HCT116 (cell line): ENCODE measurements around the gene TMC3.

Experiments
- CTCF ChIP-seq, 3 experiments: fragments of 200-600 bp in 1 of 3; sonication (generic) in 1 of 3; IDR thresholded peaks in 2 of 3; conservative IDR thresholded peaks in 1 of 3; 2 replicates each; pipeline ENCODE4 v1.5.1; 2012 to 2017; ENCODE audit warnings: low read depth in 2 of 3, low read length in 2 of 3, antibody characterized with exemption in 1 of 3, borderline replicate concordance in 1 of 3, control low read depth in 1 of 3, mild to moderate bottlenecking in 1 of 3, mixed read lengths in 1 of 3, mixed run types in 1 of 3, moderate library complexity in 1 of 3; ENCODE audit not compliant: insufficient read depth in 1 of 3
- EZH2 ChIP-seq: fragments of 200-600 bp; sonication (generic); IDR thresholded peaks from 2 replicates; pipeline ENCODE4 v1.6.1; 2017; ENCODE audit warnings: antibody characterized with exemption, mixed run types
- EZH2phosphoT487 ChIP-seq: fragments of 200-600 bp; IDR thresholded peaks from 2 replicates; pipeline ENCODE4 v1.6.1; 2018; ENCODE audit warnings: antibody characterized with exemption, borderline replicate concordance
- JUND ChIP-seq: IDR thresholded peaks from 2 replicates; pipeline ENCODE4 v1.6.1; 2012
- MAX ChIP-seq: IDR thresholded peaks from 2 replicates; pipeline ENCODE4 v1.6.1; 2012
- POLR2A ChIP-seq: IDR thresholded peaks from 2 replicates; pipeline ENCODE4 v1.7.0; 2011; ENCODE audit warnings: borderline replicate concordance; ENCODE audit not compliant: insufficient read depth, insufficient read length; ENCODE audit errors: extremely low read depth
- POLR2AphosphoS5 ChIP-seq: IDR thresholded peaks from 2 replicates; pipeline ENCODE4 v1.6.1; 2011; ENCODE audit warnings: mild to moderate bottlenecking, low read depth, low read length, moderate library complexity
- REST ChIP-seq: IDR thresholded peaks from 2 replicates; pipeline ENCODE4 v1.6.1; 2012; ENCODE audit warnings: low read depth
- SP1 ChIP-seq: IDR thresholded peaks from 2 replicates; pipeline ENCODE4 v1.6.1; 2012; ENCODE audit warnings: low read depth
- TCF7L2 ChIP-seq: IDR thresholded peaks from 2 replicates; pipeline ENCODE4 v1.7.0; 2011; ENCODE audit warnings: borderline replicate concordance, inconsistent platforms; ENCODE audit not compliant: insufficient read depth, insufficient read length; ENCODE audit errors: extremely low read depth
- YY1 ChIP-seq: IDR thresholded peaks from 2 replicates; pipeline ENCODE4 v1.6.1; 2011; ENCODE audit warnings: low read length, low read depth, moderate library complexity, mild to moderate bottlenecking; ENCODE audit not compliant: insufficient replicate concordance; ENCODE audit errors: extremely low read depth
- ZFX ChIP-seq: fragments of 450-650 bp; IDR thresholded peaks from 2 replicates; pipeline ENCODE4 v1.6.1; 2017
- ZNF274 ChIP-seq: fragments of 200-500 bp; sonication (Bioruptor generic); IDR thresholded peaks from 2 replicates; pipeline ENCODE4 v1.6.1; 2014; ENCODE audit warnings: mild to moderate bottlenecking, low read depth, low read length, inconsistent platforms

- TF ChIP-seq POLR2AphosphoS5 (no peak), CTCF (IDR thresholded peaks at IDR 0.05 in 2 of 3, conservative IDR thresholded peaks at IDR 0.05 in 1 of 3; ENCODE audit: borderline replicate concordance in 1 of 3, insufficient read depth in 1 of 3, low read depth in 2 of 3, low read length in 2 of 3) (no peak), EZH2 (no peak), EZH2phosphoT487 (no peak), MAX (no peak), ZFX (no peak), REST (no peak), POLR2A (no peak), SP1 (no peak), ZNF274 (no peak), YY1 (no peak), TCF7L2 (no peak), JUND (no peak)
Observed at GRCh38 chr15:81284256-81285031, 89.6 kb downstream of the TMC3 start.
